HG03520 (cell line): ENCODE data around the gene NT5E.

Source experiments
- ATAC-seq: cut with Tn5 transposase; IDR thresholded peaks from one replicate; pipeline ENCODE4 v1.9.1; 2021; ENCODE audit warnings: mild to moderate bottlenecking, moderate library complexity; ENCODE audit not compliant: unreplicated experiment

Gene NT5E

DNA sequence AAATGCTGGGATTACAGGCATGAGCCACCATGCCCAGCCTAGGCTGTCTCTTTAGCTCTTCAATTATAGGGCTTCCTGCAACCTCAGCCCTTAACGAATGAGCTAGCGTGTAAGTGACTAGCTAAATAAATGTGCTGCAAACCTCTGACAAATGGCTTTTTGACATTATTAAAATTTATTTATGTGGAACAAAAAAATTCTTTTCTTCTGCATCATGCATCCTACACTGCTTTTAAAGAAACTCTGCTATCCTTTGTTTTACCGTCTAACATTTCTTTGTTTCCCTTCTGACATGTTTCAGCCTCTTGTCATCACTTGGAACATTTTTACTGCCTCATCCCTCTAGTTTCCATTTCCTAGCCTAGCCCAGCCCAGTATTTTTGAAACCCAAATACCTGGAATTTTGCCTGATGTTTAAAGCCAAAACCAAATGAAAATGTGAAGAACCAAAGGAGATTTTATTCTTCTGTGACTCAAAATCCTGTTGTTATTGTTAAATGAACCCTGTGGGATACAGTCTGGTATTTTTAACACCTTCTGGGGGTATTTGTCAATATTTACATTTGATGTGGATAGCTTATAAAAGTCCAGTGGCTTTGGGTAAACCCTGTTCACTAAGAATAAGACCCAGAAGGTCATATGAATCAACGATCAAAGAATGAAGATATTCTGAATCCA, 9.5 kb downstream of the NT5E start:
- no peak for ATAC-seq

DNA sequence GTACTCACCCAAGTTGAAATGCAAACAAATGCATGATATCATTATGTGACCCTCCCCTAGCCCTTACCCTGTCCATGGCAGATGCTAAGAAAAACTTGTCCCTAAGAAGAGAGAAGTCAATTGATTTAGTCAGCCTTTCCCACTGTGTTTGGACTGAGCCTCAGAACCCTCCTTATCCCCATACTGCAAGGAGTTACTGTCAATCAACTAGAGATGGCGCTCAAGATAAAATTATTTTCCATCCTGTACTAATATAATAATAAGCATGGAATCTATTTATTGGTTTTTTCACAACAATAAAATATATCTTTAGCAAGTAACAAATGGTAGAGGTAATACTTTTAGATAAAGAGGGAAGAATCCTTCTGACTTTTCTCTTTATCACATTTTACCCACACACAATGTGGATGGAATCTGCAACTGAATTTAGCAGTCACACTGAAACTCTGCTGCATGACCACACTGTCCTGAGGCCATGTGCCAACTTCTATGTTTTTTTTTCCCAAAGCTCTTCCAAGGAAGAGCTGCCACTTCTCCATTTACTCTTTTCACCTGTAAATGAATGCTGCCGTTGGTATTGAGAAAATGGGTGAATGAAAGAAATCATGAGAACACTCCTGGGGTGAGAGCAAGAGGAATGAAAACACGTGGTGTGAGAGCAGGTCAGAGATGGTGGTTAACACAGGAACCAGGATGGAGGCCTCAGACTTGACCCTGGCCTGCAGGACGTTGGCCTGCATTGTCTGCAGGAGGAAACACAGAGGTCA, 10.5 kb downstream of the NT5E start:
- no peak for ATAC-seq

DNA sequence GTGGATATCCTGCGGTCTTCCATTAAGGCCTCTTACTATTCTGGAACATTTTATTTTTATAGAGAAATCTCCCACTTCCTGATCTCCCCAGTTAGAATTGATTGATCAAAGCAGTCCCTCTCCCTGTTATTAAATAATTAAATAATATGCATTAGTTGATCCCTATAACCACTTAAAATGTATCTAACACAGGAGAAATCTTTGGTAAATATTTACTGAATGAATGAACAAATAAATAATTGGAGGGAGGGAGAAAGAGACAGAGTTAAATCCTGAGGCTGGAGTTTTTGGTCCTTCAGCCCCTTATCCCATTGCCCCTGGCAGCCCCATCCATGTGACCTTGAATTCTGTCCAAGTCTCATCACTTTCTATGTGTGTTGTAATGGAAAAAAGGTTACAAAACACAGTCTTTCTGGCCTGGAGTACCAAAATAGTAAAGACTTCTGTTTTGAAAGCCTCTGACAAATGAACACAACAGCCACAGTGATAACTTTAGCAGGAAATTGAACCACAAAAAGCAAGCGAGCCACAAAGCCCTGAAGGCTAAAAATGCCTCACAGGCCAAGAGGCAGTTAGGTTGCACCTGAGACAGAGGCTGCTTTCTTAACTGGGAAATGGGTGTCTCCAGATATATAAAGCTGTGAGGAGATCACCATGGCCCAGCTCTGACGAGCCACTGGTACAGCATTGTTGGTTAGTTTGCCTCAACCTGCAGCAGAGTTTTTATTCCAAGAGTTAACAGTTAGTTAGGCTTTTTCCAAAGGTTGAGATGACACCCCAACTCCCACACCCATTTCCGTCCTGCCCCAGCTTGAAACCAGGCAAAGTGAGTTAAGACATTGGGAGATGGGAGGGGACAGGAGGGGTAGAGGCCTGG, 11.3 kb downstream of the NT5E start:
- ATAC-seq: peak; percentile 84

DNA sequence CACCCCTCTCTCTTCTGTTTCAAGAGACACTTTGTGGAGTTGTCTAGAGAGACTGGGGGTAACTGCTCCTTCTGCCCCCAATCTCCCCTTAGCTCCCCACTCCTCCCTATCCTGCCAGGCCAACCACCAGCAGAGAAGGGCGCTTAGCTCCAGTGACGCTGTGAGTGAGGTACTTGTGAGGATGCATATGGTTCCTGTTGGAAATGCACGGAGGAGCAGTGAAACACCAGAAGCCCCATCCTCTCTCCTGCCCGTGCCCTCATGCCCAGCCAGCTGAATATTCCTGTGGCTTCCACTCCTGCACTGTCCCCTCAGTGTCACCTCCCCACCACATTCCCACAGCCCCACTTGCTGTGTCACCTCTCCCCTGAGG, 11.9 kb downstream of the NT5E start:
- ATAC-seq: peak; percentile 9

DNA sequence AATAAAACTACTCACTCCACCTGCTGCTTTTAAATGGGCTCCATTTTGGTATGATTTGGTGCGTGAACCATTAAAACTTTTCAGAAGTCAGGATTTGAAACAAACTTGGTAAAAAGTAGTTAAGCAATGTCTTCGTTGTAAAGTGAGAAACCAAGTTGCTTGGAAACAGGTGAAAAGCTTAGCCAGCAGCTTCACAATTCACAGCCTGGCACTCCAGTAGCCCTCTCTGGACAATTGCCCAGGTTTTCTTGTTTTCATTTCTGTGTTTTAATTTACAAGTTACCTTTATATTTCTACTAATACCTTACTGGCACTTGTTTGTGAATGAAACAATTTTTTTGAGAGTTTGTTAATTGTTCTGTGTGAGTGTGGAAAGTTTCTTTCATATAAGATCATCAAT, 12.8 kb downstream of the NT5E start:
- ATAC-seq: no peak

DNA sequence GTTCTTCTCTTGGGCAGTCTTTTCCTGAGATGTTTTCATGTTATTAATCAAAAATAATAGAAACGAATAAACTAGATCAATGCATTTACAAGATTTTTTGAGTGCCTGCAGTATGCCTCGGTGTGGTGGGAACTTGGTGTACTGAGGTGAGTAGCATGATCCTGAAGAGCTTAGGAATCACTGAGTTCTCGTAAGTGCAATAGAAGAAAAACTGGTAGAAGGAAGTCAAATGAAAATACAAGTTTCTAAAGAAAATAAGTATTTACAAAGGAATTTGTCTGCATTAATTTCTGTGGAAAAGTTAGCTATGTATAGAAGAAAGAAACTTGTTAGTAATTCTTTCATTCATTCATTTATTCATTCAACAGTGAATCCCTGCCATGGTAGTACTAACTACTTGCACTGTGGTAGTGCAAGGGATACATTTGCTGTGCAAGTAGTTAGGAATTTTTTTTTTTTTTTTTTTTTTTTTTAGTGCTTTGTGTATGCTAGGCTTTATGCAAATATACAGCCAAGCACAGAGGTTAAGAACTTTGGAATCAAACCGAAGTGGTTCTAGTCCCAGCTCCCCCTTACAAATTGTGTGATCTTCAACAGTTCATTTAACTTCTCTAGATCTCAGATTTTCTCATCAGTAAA, 13.9 kb downstream of the NT5E start:
- ATAC-seq: no peak

DNA sequence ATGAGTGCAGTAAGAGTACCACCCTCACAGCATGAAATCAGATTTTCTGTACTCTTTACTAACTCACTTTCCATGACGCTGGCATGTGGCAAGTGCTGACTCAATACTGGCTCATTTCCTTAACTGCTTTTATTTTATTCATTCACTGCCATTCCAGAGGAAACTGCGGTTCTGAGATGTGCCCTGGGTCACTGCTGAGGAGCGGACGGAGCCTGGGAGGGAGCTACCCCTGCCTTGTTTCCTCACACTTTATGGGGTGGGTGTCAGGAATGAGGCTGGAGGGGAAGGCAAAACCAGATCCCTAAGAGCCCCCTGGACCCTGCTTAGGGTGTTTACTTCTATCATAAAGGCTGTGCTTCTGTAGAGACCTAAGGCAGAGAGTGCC, 14.4 kb downstream of the NT5E start:
- no peak for ATAC-seq

DNA sequence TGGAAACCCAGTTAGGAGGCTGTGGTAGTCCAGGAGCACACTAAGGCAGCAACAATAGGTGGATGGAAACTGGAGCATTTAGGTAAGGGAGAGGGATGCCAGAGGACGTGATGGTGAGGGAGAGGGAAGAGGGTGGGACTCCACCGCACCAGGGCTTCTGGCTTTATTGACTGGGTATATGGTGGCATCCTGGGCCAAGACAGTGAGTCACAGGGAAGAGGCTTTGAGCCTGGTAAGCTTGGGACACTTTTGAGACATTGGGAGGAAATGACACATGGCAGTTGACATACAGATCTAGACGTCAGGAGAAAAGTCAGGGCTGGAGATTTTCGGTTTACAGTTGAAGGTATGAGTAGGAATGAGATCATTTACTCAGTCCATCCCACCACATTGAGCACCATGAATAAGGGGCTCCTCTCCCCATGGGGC, 14.9 kb downstream of the NT5E start:
- ATAC-seq: no peak

DNA sequence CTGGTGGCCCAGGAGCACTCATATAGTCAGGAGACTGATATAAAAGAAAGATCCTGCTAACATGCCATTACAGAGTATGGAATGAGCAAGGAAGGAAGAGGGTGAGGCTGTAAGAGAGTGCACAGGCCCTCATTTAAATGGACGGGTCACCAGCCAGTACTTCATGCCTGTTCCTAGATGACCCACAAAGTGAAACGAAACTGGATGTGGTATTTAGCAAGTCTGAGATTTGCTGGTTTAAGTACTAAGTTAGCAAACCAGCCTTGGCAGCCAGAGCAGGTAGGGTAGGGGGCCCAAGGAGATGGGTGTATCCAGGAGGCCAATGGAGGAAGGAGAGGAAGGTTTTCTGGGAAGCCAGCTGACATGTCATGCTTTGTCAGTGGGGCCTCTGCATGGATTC, 15.9 kb downstream of the NT5E start:
- peak; percentile 42 for ATAC-seq

DNA sequence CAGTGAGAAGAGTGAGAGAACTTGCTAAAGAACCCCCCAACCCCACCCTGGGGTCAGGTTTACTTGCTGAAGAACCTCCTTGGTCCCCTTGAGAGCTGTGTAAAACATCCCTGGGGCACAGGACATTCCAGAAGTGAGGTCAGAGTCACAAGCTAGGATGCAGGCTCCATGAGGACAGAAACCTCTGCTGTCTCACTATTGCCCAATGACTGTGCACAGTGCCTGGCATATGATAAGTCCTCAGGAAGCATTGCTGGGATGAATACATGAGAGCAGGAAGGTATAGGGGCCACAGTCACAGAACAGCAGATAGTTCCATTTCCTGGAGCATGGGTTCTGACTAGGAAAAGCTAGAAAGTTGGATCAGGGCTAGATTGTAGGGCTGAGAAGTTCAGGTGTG, 18.4 kb downstream of the NT5E start:
- no peak for ATAC-seq

DNA sequence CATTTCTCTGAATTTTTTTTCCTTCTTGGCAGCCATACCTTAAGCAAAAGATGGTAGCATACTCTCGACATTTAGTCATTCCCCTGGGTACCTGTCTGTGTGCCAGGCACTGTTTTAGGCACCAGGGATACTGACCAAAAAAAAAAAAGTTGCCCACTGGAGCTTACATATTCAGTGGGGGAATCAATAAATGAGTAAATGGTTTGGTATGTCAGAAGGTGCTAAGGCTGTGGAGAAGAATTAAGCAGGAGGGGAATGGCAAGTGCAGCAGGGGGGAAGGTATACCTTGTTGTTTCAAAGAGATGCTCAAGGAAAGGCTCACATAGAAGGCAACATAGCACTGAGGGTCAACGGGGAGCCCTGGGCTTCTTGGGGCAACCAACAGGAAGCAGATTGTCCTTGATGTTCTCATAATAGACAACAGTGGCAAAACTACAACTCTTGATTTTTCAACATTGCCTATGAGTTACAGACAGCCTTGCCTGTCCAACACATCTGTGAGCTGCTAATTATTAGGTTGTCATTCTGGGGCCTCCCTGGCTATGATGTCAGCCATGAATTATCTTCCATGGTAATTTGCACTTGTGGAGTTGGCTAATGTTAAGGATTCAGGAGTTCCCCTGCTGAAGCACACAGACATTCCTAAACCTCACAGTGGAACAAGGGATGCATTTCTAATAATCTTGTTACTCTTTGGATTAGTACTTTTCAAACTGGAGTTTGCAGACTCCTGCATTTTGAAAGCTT, 19.6 kb downstream of the NT5E start:
- no peak for ATAC-seq

DNA sequence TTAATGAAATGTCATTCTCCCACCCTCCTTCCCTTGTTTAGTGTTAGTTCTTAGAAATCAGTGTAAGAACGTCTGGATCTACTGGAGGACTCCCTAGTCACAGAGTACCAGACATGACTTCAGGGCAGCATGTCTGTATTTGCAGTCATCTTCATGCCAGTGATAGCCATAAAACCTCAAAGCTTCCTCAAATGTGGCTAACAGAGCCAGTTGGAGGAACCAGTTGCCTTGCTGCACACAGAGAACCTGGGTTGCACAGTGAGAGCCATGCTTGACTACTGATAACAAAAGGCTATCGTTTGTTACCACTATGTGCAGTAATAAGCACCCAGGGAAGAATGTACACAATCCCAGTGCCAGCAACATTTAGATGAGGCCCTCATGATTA, 20.1 kb downstream of the NT5E start:
- no peak for ATAC-seq

DNA sequence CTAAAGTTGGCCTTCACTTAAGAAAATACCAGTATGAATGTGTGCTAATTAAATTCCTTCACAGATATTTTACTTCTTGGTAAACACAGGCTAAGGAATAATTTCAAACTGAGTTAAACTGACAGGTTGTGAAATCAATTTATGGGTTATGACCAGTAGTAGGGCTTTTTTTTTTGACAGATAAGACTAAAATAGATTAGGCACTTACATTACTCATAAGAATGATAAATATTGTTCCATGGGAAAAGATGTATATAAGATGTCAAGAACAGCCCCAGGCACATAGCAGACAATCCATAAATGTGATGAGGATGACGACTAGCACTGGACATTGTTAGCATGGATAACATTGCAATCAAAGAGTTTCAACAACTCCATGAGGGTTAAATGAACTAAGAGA, 22.9 kb downstream of the NT5E start:
- ATAC-seq: no peak

DNA sequence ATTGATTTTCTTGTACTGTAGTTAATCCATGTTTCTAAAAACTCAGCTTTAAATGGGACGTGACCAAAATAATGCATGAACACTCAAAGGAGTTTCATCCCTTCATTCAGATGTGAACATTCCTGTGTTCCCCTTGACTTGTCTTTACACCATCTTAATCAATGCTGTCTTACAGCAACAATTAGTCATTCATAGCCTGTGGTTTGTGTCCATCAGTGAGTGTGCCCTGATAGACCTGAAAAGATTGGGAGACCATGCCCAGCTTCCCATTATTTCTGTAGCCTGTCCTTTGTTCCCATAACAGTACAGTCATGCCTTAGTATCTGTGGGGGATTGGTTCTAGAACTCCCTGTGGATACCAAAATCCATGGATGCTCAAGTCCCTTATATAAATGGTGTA, 23.9 kb downstream of the NT5E start:
- ATAC-seq: no peak

DNA sequence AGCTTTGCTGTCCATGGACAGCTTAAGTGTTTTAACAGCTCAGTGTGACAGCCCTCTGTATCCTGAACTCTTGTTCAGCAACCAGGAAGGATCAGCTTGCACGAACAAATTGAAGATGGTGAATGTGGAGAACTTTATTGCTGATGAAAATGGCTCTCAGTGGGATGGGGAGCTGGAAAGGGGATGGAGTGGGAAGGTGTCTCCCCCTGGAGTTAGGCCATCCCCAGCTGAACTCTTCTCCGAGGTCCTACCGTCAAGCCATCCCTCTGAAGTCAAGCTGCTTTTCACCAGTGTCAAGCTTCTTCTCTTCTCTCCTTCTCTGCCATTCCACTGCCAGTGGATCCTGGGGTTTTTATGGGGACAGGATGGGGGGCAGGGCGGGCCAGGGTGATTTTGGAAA, 26.6 kb downstream of the NT5E start:
- no peak for ATAC-seq

DNA sequence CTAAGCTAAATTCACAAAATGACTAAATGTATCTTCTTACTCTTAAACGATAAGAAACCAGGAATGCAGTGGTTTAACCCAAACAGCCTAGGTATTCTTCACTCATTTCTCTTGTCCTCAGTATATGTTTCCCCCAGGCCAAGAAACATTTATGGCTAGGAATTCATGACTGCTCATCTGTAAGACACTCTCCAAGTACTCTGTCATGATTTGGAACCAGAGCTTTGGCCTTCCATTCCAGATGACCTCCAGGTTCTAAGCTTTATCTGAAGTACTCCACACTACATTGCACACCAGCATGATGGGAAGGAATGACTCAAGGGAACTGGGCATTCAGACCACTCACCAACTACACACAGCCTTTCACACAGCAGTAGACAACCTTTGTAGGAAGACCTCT, 29.3 kb downstream of the NT5E start:
- no peak for ATAC-seq

DNA sequence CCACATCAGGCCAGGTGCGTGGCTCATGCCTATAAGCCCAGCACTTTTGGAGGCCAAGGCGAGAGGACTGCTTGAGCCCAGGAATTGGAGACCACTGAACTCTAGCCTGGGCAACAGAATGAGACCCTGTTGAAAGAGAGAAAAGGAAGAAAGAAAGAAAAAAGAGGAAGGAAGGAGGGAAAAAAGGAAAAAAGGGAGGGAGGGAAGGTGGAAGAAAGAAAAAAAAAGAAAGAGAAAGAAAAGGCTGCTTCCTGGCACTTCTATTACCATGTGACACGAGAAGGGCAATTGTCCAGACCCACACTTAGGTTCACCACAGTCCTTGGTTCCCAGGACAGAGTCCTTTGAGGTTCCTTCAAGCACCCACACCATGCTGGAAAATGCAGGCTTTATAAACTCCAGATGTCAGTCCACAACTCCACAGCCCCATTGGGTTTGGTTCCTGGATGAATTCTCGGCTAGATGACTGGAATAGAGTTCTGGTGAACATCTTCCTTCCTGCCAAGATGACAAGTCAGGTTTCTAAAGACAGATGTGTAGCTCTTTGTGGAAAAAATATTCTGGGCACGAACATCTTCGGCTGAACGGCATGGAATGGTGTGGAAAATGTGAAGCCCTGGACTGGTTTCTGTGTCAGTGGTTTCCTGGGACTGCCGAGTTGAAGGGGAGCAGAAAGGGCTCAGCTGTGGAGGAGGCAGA, 32.5 kb downstream of the NT5E start:
- ATAC-seq: no peak

DNA sequence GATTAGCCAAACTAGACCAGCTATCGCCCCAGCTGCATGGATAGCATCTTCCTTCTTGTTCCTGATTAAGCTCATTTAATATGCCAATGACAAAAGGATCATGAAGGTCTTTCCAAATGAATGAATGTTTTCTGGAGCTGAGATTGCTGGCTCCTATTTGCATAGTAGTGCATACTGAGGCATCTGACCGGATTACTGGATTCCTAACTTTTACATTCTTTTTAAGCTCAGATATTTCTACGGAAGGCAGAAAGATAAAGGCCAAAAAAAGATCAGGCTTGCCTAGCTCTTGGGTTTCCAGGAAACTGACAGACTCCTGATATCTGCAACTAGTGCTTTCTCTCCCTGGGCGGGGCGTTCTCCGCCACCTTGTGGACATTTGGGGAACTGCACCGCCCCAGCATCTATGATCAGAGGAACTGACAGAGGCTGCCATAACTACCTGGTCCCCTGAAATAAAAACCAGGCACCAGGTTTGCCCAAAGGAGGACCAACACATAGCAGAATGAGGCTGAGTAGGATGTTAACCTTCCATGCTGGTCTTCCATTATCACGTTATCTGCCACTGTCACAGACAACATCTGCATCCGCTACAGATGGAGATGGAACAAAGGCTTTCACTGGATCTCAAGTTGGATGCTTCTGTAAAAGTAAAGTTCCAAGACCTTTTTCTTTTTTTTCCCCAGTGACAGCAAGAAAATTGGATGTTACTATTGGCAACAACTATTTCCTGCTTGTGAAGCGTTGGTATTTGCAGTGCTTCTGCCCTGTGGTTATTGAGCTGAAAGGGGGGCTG, 33.2 kb downstream of the NT5E start:
- peak; percentile 93 for ATAC-seq

DNA sequence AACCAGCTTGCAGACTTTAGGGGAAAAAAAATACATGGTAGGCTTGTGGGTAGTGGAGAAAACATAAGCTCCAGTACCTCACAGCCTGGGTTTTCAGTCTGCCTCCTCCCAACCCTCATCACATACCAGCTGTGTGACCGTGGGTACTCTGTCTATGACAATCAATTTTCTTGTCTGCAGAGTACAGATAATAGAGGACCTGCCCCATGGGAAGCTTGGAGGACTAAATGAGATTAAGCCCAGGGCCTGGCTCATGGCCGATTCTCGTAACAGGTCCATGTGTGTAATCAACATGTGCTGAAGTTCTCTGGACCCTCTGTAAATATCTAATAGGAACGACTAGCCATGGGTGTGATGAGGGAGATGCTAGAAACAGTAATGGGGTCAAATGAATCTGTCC, 34.0 kb downstream of the NT5E start:
- ATAC-seq: no peak
